ENCODE data around the gene CELSR3.

CELSR3 gene

GRCh38 chr3:48662753-48663488, at the start of gene CELSR3:
CELSR3 (minus strand) TSS chr3:48662886; CDS start chr3:48662634, 252 bp downstream.
- DNase-seq, result peak; percentile 78
- TF ChIP-seq, protein P1, sequence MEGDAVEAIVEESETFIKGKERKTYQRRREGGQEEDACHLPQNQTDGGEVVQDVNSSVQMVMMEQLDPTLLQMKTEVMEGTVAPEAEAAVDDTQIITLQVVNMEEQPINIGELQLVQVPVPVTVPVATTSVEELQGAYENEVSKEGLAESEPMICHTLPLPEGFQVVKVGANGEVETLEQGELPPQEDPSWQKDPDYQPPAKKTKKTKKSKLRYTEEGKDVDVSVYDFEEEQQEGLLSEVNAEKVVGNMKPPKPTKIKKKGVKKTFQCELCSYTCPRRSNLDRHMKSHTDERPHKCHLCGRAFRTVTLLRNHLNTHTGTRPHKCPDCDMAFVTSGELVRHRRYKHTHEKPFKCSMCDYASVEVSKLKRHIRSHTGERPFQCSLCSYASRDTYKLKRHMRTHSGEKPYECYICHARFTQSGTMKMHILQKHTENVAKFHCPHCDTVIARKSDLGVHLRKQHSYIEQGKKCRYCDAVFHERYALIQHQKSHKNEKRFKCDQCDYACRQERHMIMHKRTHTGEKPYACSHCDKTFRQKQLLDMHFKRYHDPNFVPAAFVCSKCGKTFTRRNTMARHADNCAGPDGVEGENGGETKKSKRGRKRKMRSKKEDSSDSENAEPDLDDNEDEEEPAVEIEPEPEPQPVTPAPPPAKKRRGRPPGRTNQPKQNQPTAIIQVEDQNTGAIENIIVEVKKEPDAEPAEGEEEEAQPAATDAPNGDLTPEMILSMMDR (IDR thresholded peaks at IDR 0.05; ENCODE audit: low read depth, low read length, missing control alignments), result no peak
- Histone ChIP-seq H3K27ac (peak within 1 kb of the TSS; percentile 87), H3K4me3 (ENCODE audit: low read depth, low read length) (peak within 1 kb of the TSS; percentile 64), H3K27me3 (replicated peaks) (no peaks in the 10 kb centered on the region), H3K36me3 (replicated peaks) (no peaks in the 10 kb centered on the region)
- in situ Hi-C loops (cut with HindIII; ENCODE audit: low pct_ligation_motif_present, low sequenced_read_pairs), result no loop called here

DNA sequence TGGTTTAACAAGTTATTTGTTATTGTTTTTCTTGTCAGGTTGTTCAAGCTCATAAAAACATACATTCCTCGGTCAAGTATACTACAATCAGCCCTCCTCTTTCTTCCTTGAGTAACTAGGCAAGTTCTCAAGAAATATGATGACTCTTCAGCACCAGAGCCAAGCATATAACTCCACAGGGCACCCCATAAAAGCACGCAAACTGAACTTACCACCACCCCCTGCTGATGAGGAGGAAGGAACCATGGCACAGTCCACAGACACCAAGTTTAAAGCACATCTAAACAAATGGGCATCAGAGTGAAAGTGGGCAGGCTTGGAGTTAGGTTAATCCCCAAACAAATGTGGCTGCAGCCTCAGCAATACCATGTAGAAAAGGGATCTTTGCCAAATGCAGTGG, 49.0 kb upstream of the CELSR3 start:
- no peak overlapping the region for H3K27ac ChIP-seq
- in situ Hi-C loops (cut with HindIII; ENCODE audit: low pct_ligation_motif_present, low sequenced_read_pairs), result no loop called here
- no peak overlapping the region for H3K4me3 ChIP-seq (ENCODE audit: low read depth, low read length)
- TF ChIP-seq, protein P1 (IDR thresholded peaks at IDR 0.05; ENCODE audit: low read depth, low read length, missing control alignments), result no peak
- H3K27me3 ChIP-seq (replicated peaks), result no peaks in the 10 kb centered on the region
- peaks cover 52% of the 10 kb centered on the region for H3K36me3 ChIP-seq (replicated peaks)
- no peak for DNase-seq

DNA sequence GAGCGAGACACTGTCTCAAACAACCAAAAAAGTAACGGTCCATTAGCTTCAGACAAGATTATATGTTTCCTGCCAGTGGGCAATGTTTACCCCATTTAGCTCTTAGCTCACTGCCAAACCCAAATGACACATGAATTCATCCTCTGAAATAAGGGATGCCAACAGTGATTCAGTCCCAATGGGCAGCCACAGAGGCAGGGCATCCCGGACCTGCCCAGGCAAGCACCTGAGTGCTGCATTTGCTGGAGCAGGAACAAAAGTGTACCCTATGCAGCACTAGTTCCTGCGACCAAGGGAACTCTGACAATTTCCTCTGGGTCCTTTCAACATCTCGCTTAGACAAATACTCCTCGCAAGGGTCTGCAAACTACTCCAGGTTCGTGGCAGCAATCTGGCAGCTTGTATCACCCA, 46.4 kb upstream of the CELSR3 start:
- in situ Hi-C loops (cut with HindIII; ENCODE audit: low pct_ligation_motif_present, low sequenced_read_pairs), result no loop called here
- H3K36me3 ChIP-seq (replicated peaks), result peaks cover 50% of the 10 kb centered on the region
- H3K27me3 ChIP-seq (replicated peaks), result no peaks in the 10 kb centered on the region
- no peak overlapping the region for H3K4me3 ChIP-seq (ENCODE audit: low read depth, low read length)
- no peak overlapping the region for H3K27ac ChIP-seq
- TF ChIP-seq, protein P1 (IDR thresholded peaks at IDR 0.05; ENCODE audit: low read depth, low read length, missing control alignments), result no peak
- no peak for DNase-seq

DNA sequence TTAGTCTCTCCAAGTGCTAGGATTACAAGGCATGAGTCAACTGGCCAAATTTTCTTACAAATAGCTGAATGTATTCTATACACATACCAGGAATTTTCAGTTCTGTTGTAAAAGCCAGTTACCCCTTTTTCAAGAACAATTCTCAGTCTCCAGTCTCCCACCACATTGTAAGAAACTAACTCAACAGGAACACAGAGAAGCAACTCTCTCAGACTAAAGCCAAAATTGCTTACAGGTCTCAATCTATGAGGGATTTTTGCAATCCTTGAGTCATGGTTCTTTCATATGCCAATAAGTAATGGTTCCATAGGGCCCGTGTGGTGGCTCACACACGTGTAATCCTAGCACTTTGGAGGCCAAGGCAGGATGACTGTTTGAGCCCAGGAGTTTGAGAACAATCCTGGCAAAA, 45.8 kb upstream of the CELSR3 start:
- Histone ChIP-seq H3K27me3 (replicated peaks) (no peaks in the 10 kb centered on the region), H3K36me3 (replicated peaks) (peaks cover 47% of the 10 kb centered on the region), H3K27ac (no peak overlapping the region), H3K4me3 (ENCODE audit: low read depth, low read length) (no peak overlapping the region)
- TF ChIP-seq, protein P1 (IDR thresholded peaks at IDR 0.05; ENCODE audit: low read depth, low read length, missing control alignments), result no peak
- peak; percentile 12 for DNase-seq
- in situ Hi-C loops (cut with HindIII; ENCODE audit: low pct_ligation_motif_present, low sequenced_read_pairs), result no loop called here

- Histone ChIP-seq H3K4me3 (ENCODE audit: low read depth, low read length) (no peak overlapping the region), H3K36me3 (replicated peaks) (peaks cover 40% of the 10 kb centered on the region), H3K27me3 (replicated peaks) (no peaks in the 10 kb centered on the region), H3K27ac (no peak overlapping the region)
- TF ChIP-seq, protein P1 (IDR thresholded peaks at IDR 0.05; ENCODE audit: low read depth, low read length, missing control alignments), result no peak
- in situ Hi-C loops (cut with HindIII; ENCODE audit: low pct_ligation_motif_present, low sequenced_read_pairs), result no loop called here
- no peak for DNase-seq
These were observed 44.5 kb upstream of the CELSR3 start for GRCh38 chr3:48707157-48707556.
